Activated CD4-positive, alpha-beta T cell treated with anti-CD3 and anti-CD28 coated beads, Interleukin-2, amount 50 U/mL, for 48 hours (primary cell): ENCODE results near the gene HSPB1.
"Not testable (repeated sequence)": the region's sequence is repeated elsewhere in the genome, so short reads cannot be mapped to it uniquely, and the experiment has no call there.

Source experiments
- DNase-seq, 2 experiments: peaks; one replicate each; pipeline ENCODE4 v3.0.0-alpha.2; 2020

The HSPB1 gene

GRCh38 chr7:76282344-76283253 is 19.9 kb upstream of the HSPB1 start:
- peak in 1 of 2 experiments; percentile 16 for DNase-seq

- no peak for DNase-seq
Observed at GRCh38 chr7:76283254-76284159, 19.0 kb upstream of the HSPB1 start.

GRCh38 chr7:76285604-76286374 is 16.7 kb upstream of the HSPB1 start:
- no peak for DNase-seq

GRCh38 chr7:76286842-76287403 is 15.6 kb upstream of the HSPB1 start:
- DNase-seq = no peak

GRCh38 chr7:76290847-76291350 is 11.6 kb upstream of the HSPB1 start:
- not testable (repeated sequence) for DNase-seq

GRCh38 chr7:76291351-76292212 is 10.9 kb upstream of the HSPB1 start:
- DNase-seq = peak; percentile 95 to 97

GRCh38 chr7:76292213-76292573 is 10.3 kb upstream of the HSPB1 start:
- no peak for DNase-seq

GRCh38 chr7:76292911-76293310 is 9.6 kb upstream of the HSPB1 start:
- not testable (repeated sequence) for DNase-seq

- DNase-seq = no peak
Observed at GRCh38 chr7:76293407-76293901, 9.0 kb upstream of the HSPB1 start.

- no peak for DNase-seq
Observed at GRCh38 chr7:76294344-76295024, 8.0 kb upstream of the HSPB1 start.

- no peak for DNase-seq
Observed at GRCh38 chr7:76296743-76297740, 5.4 kb upstream of the HSPB1 start.

- DNase-seq = no peak
Observed at GRCh38 chr7:76300166-76300731, 2.2 kb upstream of the HSPB1 start.

GRCh38 chr7:76301000-76301399 is 1.5 kb upstream of the HSPB1 start:
- DNase-seq = no peak

- DNase-seq = peak; percentile 80 to 83
Observed at GRCh38 chr7:76303202-76304147, 1.0 kb downstream of the HSPB1 start.

GRCh38 chr7:76304888-76305375 is 2.5 kb downstream of the HSPB1 start:
- DNase-seq = no peak

GRCh38 chr7:76308874-76309273 is 6.4 kb downstream of the HSPB1 start:
- not testable (repeated sequence) for DNase-seq

- DNase-seq = not testable (repeated sequence)
Observed at GRCh38 chr7:76309341-76310101, 7.0 kb downstream of the HSPB1 start.
